DND-41 (cell line): ENCODE data around the gene RHD.
"Not testable (repeated sequence)": the region's sequence is repeated elsewhere in the genome, so short reads cannot be mapped to it uniquely, and the experiment has no call there.

Source experiments
- EZH2 ChIP-seq: IDR thresholded peaks from 3 replicates; pipeline ENCODE4 v1.6.1; 2012; ENCODE audit warnings: borderline replicate concordance, low read depth, mild to moderate bottlenecking, moderate library complexity, low read length, inconsistent platforms; ENCODE audit not compliant: severe bottlenecking
- TF ChIP-seq, protein P1 (sequence below): IDR thresholded peaks from 2 replicates; pipeline ENCODE4 v1.5.1; 2012; ENCODE audit warnings: borderline replicate concordance, low read length, moderate library complexity, mild to moderate bottlenecking; ENCODE audit not compliant: poor library complexity, severe bottlenecking; ENCODE audit errors: extremely low read depth

DNA sequence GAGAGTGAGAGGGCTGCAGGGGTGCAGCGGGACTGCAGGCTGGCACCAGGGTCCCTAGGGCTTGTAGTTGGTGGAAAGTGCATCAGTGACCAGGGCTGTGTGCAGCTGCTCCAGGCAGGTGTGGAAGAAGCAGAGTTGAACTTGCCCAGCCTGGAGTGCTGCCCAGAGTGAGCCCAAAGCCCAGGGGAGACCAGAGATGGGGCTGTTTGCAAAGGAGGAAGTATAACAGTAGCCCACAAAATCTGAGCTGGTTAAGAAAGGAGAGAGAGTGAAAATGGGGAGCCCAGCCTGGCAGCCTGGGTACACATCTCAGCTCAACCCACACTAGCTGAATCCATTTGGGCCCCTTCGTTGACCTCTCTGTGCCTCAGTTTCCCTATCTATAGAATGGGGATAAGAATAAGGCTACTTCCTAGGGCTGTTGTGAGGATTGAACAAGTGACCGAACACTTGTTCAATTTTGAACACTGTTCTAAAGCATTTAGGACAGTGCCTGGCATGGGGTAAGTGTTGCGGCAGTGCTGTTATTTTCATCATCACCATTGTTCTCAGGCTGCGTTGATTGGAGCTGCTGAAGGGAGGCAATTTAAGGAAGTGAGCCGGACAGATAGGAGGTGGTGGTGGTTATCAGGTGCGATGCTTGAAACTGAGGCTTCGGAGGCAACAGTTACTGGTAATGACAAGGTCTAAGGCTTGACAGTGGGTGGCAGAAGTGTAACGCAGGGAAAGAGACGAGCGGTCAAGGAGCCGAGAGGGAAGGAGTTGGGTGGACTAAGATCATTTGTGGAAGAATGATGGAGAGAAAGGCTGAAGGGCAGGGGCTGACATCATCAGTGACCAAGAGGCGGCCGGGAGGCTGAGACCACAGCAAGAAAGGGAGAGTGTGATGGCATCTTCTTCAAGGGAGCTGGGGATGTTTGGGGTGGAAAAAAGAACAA, 22.8 kb downstream of the RHD start:
- TF ChIP-seq, protein P1, sequence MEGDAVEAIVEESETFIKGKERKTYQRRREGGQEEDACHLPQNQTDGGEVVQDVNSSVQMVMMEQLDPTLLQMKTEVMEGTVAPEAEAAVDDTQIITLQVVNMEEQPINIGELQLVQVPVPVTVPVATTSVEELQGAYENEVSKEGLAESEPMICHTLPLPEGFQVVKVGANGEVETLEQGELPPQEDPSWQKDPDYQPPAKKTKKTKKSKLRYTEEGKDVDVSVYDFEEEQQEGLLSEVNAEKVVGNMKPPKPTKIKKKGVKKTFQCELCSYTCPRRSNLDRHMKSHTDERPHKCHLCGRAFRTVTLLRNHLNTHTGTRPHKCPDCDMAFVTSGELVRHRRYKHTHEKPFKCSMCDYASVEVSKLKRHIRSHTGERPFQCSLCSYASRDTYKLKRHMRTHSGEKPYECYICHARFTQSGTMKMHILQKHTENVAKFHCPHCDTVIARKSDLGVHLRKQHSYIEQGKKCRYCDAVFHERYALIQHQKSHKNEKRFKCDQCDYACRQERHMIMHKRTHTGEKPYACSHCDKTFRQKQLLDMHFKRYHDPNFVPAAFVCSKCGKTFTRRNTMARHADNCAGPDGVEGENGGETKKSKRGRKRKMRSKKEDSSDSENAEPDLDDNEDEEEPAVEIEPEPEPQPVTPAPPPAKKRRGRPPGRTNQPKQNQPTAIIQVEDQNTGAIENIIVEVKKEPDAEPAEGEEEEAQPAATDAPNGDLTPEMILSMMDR, result not testable (repeated sequence)
- TF ChIP-seq EZH2, result not testable (repeated sequence)
